Liver (tissue), 9 donors: ENCODE results near the gene ADCK1. TPM values are rescaled to one million over a fixed set of nuclear protein-coding genes. Genes with fewer than 3 reads are reported as not detected.

Source experiments
- DNase-seq: peaks from one replicate; pipeline ENCODE4 v3.0.0-alpha.2; 2017; ENCODE audit warnings: low spot score
- H3K27ac ChIP-seq, 2 donors: one replicate each; pipeline ENCODE4 v1.7.0; 2013; ENCODE audit warnings: inconsistent platforms in 2 of 2, low read length in 2 of 2, control low read depth in 1 of 2, low read depth in 1 of 2, mild to moderate bottlenecking in 1 of 2
- H3K27me3 ChIP-seq, 4 donors: one replicate each; pipeline versions ENCODE4 v1.6.1 to v1.7.0; 2013; ENCODE audit warnings: low read length in 3 of 4, inconsistent platforms in 1 of 4, mild to moderate bottlenecking in 1 of 4, moderate library complexity in 1 of 4; ENCODE audit not compliant: control insufficient read depth in 4 of 4, insufficient read depth in 4 of 4
- H3K36me3 ChIP-seq, 4 donors: one replicate each; pipeline versions ENCODE4 v1.6.1 to v1.7.0; 2013; ENCODE audit warnings: low read length in 3 of 4, mild to moderate bottlenecking in 3 of 4, low read depth in 1 of 4, moderate library complexity in 1 of 4; ENCODE audit not compliant: control insufficient read depth in 4 of 4, insufficient read depth in 3 of 4
- H3K4me1 ChIP-seq, 4 donors: one replicate each; pipeline versions ENCODE4 v1.6.1 to v1.7.0; 2013; ENCODE audit warnings: low read length in 3 of 4, mild to moderate bottlenecking in 3 of 4, moderate library complexity in 1 of 4; ENCODE audit not compliant: control insufficient read depth in 4 of 4, insufficient read depth in 4 of 4
- H3K4me3 ChIP-seq, 3 donors: one replicate each; pipeline versions ENCODE4 v1.6.1 to v1.7.0; 2013; ENCODE audit warnings: low read length in 3 of 3, control low read depth in 1 of 3, low read depth in 1 of 3, mild to moderate bottlenecking in 1 of 3
- H3K9ac ChIP-seq, 2 donors: one replicate each; pipeline ENCODE4 v1.7.0; 2013; ENCODE audit warnings: low read length in 2 of 2, mild to moderate bottlenecking in 2 of 2, moderate library complexity in 2 of 2, control low read depth in 1 of 2, low read depth in 1 of 2
- H3K9me3 ChIP-seq, 4 donors: one replicate each; pipeline versions ENCODE4 v1.6.1 to v1.7.0; 2013; ENCODE audit warnings: low read length in 3 of 4; ENCODE audit not compliant: control insufficient read depth in 4 of 4
- EGR1 ChIP-seq, 2 donors: IDR thresholded peaks; 2 replicates each; pipeline ENCODE4 v1.6.1; 2016 to 2018; ENCODE audit warnings: antibody characterized with exemption in 2 of 2, low read depth in 2 of 2
- FOXA1 ChIP-seq: IDR thresholded peaks from 2 replicates; pipeline ENCODE4 v1.6.1; 2016; ENCODE audit warnings: antibody characterized with exemption
- FOXA2 ChIP-seq: IDR thresholded peaks from 2 replicates; pipeline ENCODE4 v1.6.1; 2016; ENCODE audit warnings: antibody characterized with exemption
- GABPA ChIP-seq, 2 donors: IDR thresholded peaks in 1 of 2; conservative IDR thresholded peaks in 1 of 2; 2 replicates each; pipeline ENCODE4 v1.6.1; 2016; ENCODE audit warnings: antibody characterized with exemption in 2 of 2, mild to moderate bottlenecking in 1 of 2, moderate library complexity in 1 of 2
- HNF4A ChIP-seq, 2 donors: conservative IDR thresholded peaks; 2 replicates each; pipeline ENCODE4 v1.6.1; 2016; ENCODE audit warnings: antibody characterized with exemption in 2 of 2, mild to moderate bottlenecking in 2 of 2
- HNF4G ChIP-seq: IDR thresholded peaks from 2 replicates; pipeline ENCODE4 v1.6.1; 2016; ENCODE audit warnings: antibody characterized with exemption
- JUND ChIP-seq, 2 donors: IDR thresholded peaks; 2 replicates each; pipeline ENCODE4 v1.6.1; 2016; ENCODE audit warnings: antibody characterized with exemption in 2 of 2
- NR2F2 ChIP-seq: IDR thresholded peaks from 2 replicates; pipeline ENCODE4 v1.6.1; 2016; ENCODE audit warnings: antibody characterized with exemption
- RAD21 ChIP-seq, 2 donors: IDR thresholded peaks; 2 replicates each; pipeline ENCODE4 v1.6.1; 2016; ENCODE audit warnings: antibody characterized with exemption in 2 of 2, mild to moderate bottlenecking in 2 of 2
- RXRA ChIP-seq, 2 donors: IDR thresholded peaks; 2 replicates each; pipeline ENCODE4 v1.6.1; 2017 to 2018; ENCODE audit warnings: antibody characterized with exemption in 2 of 2, mild to moderate bottlenecking in 1 of 2
- SP1 ChIP-seq: IDR thresholded peaks from 2 replicates; pipeline ENCODE4 v1.6.1; 2018; ENCODE audit warnings: antibody characterized with exemption, mild to moderate bottlenecking
- TAF1 ChIP-seq: conservative IDR thresholded peaks from 2 replicates; pipeline ENCODE4 v1.6.1; 2016; ENCODE audit warnings: antibody characterized with exemption, mild to moderate bottlenecking
- YY1 ChIP-seq: IDR thresholded peaks from 2 replicates; pipeline ENCODE4 v1.6.1; 2016; ENCODE audit warnings: antibody characterized with exemption, mild to moderate bottlenecking
- WGBS: extraction: QIAGEN DNeasy Blood & Tissue Kit; methylation state at CpG from one replicate; pipeline ENCODE4 v1.1.7; 2013; 5-methylcytosine and 5-hydroxymethylcytosine counted together
- polyA plus RNA-seq, 2 donors: library from polyadenylated mRNA; stranded (reverse) in 1 of 2; unstranded in 1 of 2; fragments of 200-250 nt in 1 of 2; fragments of >200 nt in 1 of 2; fragmentation: Nextera tagmentation in 1 of 2; extraction: Ambion mirVana in 1 of 2; gene quantifications; one replicate each; pipeline versions ENCODE4 v1.2.1 to v1.2.3, GENCODE V29; 2013 to 2015
- total RNA-seq, 2 donors: library from RNA; depleted of rRNA; stranded (reverse); fragments of >200 nt; gene quantifications; one replicate each; pipeline ENCODE4 v1.2.3, GENCODE V29; 2014
- TF ChIP-seq, protein P1 (sequence below): IDR thresholded peaks from 2 replicates; pipeline ENCODE4 v1.6.1; 2016; ENCODE audit warnings: antibody characterized with exemption, mild to moderate bottlenecking
- TF ChIP-seq, protein P2 (sequence below): IDR thresholded peaks from 2 replicates; pipeline ENCODE4 v1.6.1; 2016; ENCODE audit warnings: antibody characterized with exemption
- TF ChIP-seq, protein P3 (sequence below): IDR thresholded peaks from 2 replicates; pipeline ENCODE4 v1.6.1; 2016; ENCODE audit warnings: antibody characterized with exemption
- TF ChIP-seq, protein P4 (sequence below): fragments of 150-350 bp; IDR thresholded peaks from 2 replicates; pipeline ENCODE4 v1.5.1; 2017; ENCODE audit warnings: improper control_type of control experiment, low read depth, low read length; ENCODE audit not compliant: missing input control
- donor health status: healthy.
- donor health status: healthy.
- donor health status: healthy.
- donor health status: healthy.
- donor health status: healthy.

The ADCK1 gene
- total and polyA plus RNA-seq, 4 donors: 4.0 to 4.9 (median 4.4) TPM

DNA sequence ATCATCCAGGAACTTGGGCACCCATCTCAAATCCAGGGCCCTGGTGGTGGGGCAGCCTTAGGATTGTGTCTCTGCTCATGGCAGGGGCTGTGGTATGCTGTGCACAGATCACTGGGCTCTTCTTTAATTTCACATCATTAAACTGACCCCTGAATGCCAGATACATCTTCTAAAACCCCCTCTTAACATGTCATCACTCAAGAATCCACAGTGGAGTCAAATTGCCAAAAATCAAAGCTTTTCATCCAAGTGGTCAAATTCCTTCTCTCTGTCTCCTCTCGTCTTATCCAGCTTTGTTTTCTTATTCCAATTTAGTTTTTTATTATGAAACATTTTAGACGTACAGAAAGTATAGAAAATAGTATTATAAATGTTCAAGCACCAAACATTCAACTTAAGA lies 97.5 kb downstream of the ADCK1 start:
- H3K27ac ChIP-seq: no peak overlapping the region
- H3K36me3 ChIP-seq: peaks cover 0 to 6% (median 0%) of the 10 kb centered on the region in 4 donors
- H3K4me3 ChIP-seq: no peak overlapping the region
- no peaks in the 10 kb centered on the region for H3K9me3 ChIP-seq
- H3K9ac ChIP-seq: no peak overlapping the region
- TF ChIP-seq FOXA1 (no peak), GABPA (IDR thresholded peaks at IDR 0.05 in 1 of 2, conservative IDR thresholded peaks at IDR 0.05 in 1 of 2) (no peak), HNF4A (conservative IDR thresholded peaks at IDR 0.05) (no peak), EGR1 (IDR thresholded peaks at IDR 0.05; ENCODE audit: low read depth in 2 of 2) (no peak), RAD21 (IDR thresholded peaks at IDR 0.05) (no peak), HNF4G (no peak), RXRA (IDR thresholded peaks at IDR 0.05) (no peak)
- TF ChIP-seq, protein P1, sequence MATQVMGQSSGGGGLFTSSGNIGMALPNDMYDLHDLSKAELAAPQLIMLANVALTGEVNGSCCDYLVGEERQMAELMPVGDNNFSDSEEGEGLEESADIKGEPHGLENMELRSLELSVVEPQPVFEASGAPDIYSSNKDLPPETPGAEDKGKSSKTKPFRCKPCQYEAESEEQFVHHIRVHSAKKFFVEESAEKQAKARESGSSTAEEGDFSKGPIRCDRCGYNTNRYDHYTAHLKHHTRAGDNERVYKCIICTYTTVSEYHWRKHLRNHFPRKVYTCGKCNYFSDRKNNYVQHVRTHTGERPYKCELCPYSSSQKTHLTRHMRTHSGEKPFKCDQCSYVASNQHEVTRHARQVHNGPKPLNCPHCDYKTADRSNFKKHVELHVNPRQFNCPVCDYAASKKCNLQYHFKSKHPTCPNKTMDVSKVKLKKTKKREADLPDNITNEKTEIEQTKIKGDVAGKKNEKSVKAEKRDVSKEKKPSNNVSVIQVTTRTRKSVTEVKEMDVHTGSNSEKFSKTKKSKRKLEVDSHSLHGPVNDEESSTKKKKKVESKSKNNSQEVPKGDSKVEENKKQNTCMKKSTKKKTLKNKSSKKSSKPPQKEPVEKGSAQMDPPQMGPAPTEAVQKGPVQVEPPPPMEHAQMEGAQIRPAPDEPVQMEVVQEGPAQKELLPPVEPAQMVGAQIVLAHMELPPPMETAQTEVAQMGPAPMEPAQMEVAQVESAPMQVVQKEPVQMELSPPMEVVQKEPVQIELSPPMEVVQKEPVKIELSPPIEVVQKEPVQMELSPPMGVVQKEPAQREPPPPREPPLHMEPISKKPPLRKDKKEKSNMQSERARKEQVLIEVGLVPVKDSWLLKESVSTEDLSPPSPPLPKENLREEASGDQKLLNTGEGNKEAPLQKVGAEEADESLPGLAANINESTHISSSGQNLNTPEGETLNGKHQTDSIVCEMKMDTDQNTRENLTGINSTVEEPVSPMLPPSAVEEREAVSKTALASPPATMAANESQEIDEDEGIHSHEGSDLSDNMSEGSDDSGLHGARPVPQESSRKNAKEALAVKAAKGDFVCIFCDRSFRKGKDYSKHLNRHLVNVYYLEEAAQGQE: no peak
- TF ChIP-seq, protein P2, sequence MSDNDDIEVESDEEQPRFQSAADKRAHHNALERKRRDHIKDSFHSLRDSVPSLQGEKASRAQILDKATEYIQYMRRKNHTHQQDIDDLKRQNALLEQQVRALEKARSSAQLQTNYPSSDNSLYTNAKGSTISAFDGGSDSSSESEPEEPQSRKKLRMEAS: no peak
- TF ChIP-seq, protein P3, sequence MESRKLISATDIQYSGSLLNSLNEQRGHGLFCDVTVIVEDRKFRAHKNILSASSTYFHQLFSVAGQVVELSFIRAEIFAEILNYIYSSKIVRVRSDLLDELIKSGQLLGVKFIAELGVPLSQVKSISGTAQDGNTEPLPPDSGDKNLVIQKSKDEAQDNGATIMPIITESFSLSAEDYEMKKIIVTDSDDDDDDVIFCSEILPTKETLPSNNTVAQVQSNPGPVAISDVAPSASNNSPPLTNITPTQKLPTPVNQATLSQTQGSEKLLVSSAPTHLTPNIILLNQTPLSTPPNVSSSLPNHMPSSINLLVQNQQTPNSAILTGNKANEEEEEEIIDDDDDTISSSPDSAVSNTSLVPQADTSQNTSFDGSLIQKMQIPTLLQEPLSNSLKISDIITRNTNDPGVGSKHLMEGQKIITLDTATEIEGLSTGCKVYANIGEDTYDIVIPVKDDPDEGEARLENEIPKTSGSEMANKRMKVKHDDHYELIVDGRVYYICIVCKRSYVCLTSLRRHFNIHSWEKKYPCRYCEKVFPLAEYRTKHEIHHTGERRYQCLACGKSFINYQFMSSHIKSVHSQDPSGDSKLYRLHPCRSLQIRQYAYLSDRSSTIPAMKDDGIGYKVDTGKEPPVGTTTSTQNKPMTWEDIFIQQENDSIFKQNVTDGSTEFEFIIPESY: no peak
- TF ChIP-seq, protein P4, sequence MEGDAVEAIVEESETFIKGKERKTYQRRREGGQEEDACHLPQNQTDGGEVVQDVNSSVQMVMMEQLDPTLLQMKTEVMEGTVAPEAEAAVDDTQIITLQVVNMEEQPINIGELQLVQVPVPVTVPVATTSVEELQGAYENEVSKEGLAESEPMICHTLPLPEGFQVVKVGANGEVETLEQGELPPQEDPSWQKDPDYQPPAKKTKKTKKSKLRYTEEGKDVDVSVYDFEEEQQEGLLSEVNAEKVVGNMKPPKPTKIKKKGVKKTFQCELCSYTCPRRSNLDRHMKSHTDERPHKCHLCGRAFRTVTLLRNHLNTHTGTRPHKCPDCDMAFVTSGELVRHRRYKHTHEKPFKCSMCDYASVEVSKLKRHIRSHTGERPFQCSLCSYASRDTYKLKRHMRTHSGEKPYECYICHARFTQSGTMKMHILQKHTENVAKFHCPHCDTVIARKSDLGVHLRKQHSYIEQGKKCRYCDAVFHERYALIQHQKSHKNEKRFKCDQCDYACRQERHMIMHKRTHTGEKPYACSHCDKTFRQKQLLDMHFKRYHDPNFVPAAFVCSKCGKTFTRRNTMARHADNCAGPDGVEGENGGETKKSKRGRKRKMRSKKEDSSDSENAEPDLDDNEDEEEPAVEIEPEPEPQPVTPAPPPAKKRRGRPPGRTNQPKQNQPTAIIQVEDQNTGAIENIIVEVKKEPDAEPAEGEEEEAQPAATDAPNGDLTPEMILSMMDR: no peak
- no peaks in the 10 kb centered on the region for H3K4me1 ChIP-seq
- no peak for DNase-seq
- 88% methylated on average over 2 of the region's 2 CpGs for WGBS
- H3K27me3 ChIP-seq: no peaks in the 10 kb centered on the region

DNA sequence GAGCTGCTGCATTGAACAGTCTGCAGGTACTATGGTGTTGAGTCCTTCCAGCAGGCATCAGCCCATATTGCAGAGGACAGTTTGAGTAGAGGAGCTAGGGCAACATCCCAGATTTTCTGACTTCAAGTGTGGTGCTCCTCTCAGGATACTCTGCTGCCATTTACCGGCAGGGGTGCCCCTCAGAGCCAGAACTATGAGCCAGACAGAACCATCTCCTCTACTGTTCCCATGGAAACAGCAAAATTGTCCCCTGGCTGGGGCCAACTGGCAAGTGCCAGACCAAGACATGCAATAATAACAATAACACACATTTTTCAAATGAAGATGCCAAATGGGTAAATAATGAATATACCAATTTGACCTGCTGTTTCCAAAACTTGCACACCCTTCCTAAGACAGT lies 102.9 kb downstream of the ADCK1 start:
- no peak overlapping the region for H3K9ac ChIP-seq
- no peak overlapping the region for H3K4me3 ChIP-seq
- 93% methylated on average over 1 of the region's 1 CpG for WGBS
- DNase-seq: no peak
- H3K9me3 ChIP-seq: no peaks in the 10 kb centered on the region
- no peaks in the 10 kb centered on the region for H3K4me1 ChIP-seq
- no peak overlapping the region for H3K27ac ChIP-seq
- peaks cover 0 to 6% (median 0%) of the 10 kb centered on the region in 4 donors for H3K36me3 ChIP-seq
- no peaks in the 10 kb centered on the region for H3K27me3 ChIP-seq
- TF ChIP-seq RAD21 (IDR thresholded peaks at IDR 0.05) (no peak), JUND (IDR thresholded peaks at IDR 0.05) (no peak), HNF4A (conservative IDR thresholded peaks at IDR 0.05) (no peak), GABPA (IDR thresholded peaks at IDR 0.05 in 1 of 2, conservative IDR thresholded peaks at IDR 0.05 in 1 of 2) (no peak), FOXA2 (no peak), HNF4G (no peak), FOXA1 (no peak), TAF1 (no peak), YY1 (no peak), SP1 (no peak), NR2F2 (no peak)
- TF ChIP-seq, protein P4: no peak
- TF ChIP-seq, protein P3: no peak
- TF ChIP-seq, protein P2: no peak
